H1 (cell line): ENCODE data around the gene SPRR3. TPM values are rescaled to one million over a fixed set of nuclear protein-coding genes. Genes with fewer than 3 reads are reported as not detected.
A peak's percentile ranks its signal among the peaks of the same experiment; 100 is the strongest.

Experiments
- CTCF ChIA-PET: fragments of 300-600 bp; sonication (Branson Sonifier 250); formaldehyde crosslinking; loops from one replicate; lab custom pipeline; 2021; ENCODE audit not compliant: partially characterized antibody; lab: Charles Lee
- POLR2A ChIA-PET: fragments of 300-600 bp; sonication (Branson Sonifier 250); formaldehyde crosslinking; loops from one replicate; lab custom pipeline; 2021; ENCODE audit warnings: inconsistent platforms; ENCODE audit not compliant: partially characterized antibody; lab: Charles Lee
- DNase-seq, 2 experiments: peaks; one replicate each; pipeline versions ENCODE4 v3.0.0 to v3.0.0-alpha.2; 2010 to 2022; ENCODE audit warnings: low spot score in 2 of 2, low read depth in 1 of 2, mixed read lengths in 1 of 2
- FAIRE-seq: peaks from 2 replicates; lab custom pipeline; 2011; peaks lifted over from hg19 to GRCh38; lab: Jason Lieb, UNC
- H2AFZ ChIP-seq: 2 replicates; pipeline ENCODE4 v1.8.1; 2012; ENCODE audit warnings: low read length, inconsistent platforms
- H2AK5ac ChIP-seq: 2 replicates; pipeline ENCODE4 v1.6.1; 2013; ENCODE audit warnings: low read depth, low read length
- H2BK120ac ChIP-seq: replicated peaks from 2 replicates; pipeline ENCODE3; 2013; ENCODE audit warnings: low read depth, low read length, inconsistent platforms
- H2BK12ac ChIP-seq: 2 replicates; pipeline ENCODE4 v1.6.1; 2013; ENCODE audit warnings: low read depth, low read length
- H2BK15ac ChIP-seq: 2 replicates; pipeline ENCODE4 v1.6.1; 2013; ENCODE audit warnings: low read length
- H2BK20ac ChIP-seq: 2 replicates; pipeline ENCODE4 v1.6.1; 2013; ENCODE audit warnings: low read length
- H2BK5ac ChIP-seq: 2 replicates; pipeline ENCODE4 v1.6.1; 2013; ENCODE audit warnings: low read depth, low read length
- H3K14ac ChIP-seq: 2 replicates; pipeline ENCODE4 v1.6.1; 2013; ENCODE audit warnings: inconsistent platforms; ENCODE audit not compliant: insufficient read length
- H3K18ac ChIP-seq: 2 replicates; pipeline ENCODE4 v1.6.1; 2013; ENCODE audit warnings: low read length; ENCODE audit errors: extremely low read depth
- H3K23ac ChIP-seq: 2 replicates; pipeline ENCODE4 v1.6.1; 2013; ENCODE audit warnings: inconsistent platforms; ENCODE audit not compliant: insufficient read length
- H3K23me2 ChIP-seq: 2 replicates; pipeline ENCODE4 v1.6.1; 2013; ENCODE audit warnings: low read depth, low read length
- H3K27ac ChIP-seq: 2 replicates; pipeline ENCODE4 v1.6.1; 2011; ENCODE audit warnings: low read depth, low read length, inconsistent platforms
- H3K27me3 ChIP-seq, 4 experiments: replicated peaks in 1 of 4; 1 replicate in 1 of 4; 2 replicates in 3 of 4; pipeline versions ENCODE4 v1.6.1 to v1.8.1; 2011 to 2013; ENCODE audit warnings: low read length in 3 of 4, mild to moderate bottlenecking in 3 of 4, inconsistent platforms in 2 of 4, mixed read lengths in 2 of 4, moderate library complexity in 1 of 4; ENCODE audit not compliant: control insufficient read depth in 3 of 4, insufficient read depth in 3 of 4; ENCODE audit errors: extremely low read depth in 1 of 4
- H3K36me3 ChIP-seq, 4 experiments: 2 replicates each; pipeline versions ENCODE4 v1.6.1 to v1.8.1; 2011 to 2013; ENCODE audit warnings: mild to moderate bottlenecking in 4 of 4, low read length in 3 of 4, moderate library complexity in 2 of 4, control low read depth in 1 of 4, inconsistent platforms in 1 of 4; ENCODE audit not compliant: insufficient read depth in 4 of 4, control insufficient read depth in 2 of 4
- H3K4ac ChIP-seq: replicated peaks from 2 replicates; pipeline ENCODE3; 2013; ENCODE audit warnings: low read length, low read depth, mixed read lengths, inconsistent platforms; ENCODE audit not compliant: insufficient read length
- H3K4me1 ChIP-seq, 4 experiments: replicated peaks in 1 of 4; 1 replicate in 1 of 4; 2 replicates in 3 of 4; pipeline versions ENCODE4 v1.6.1 to v1.8.1; 2011 to 2013; ENCODE audit warnings: low read length in 3 of 4, inconsistent platforms in 2 of 4, mixed read lengths in 1 of 4; ENCODE audit not compliant: insufficient read depth in 4 of 4, control insufficient read depth in 3 of 4
- H3K4me2 ChIP-seq, 2 experiments: 2 replicates each; pipeline versions ENCODE4 v1.6.1 to v1.8.1; 2011 to 2013; ENCODE audit warnings: low read depth in 2 of 2, low read length in 2 of 2, control low read depth in 1 of 2, inconsistent platforms in 1 of 2, mild to moderate bottlenecking in 1 of 2; ENCODE audit not compliant: insufficient read depth in 1 of 2
- H3K4me3 ChIP-seq, 4 experiments: fragments of 200-600, 300-600 bp in 1 of 4; sonication (generic), shearing (Covaris generic), sonication (Bioruptor Twin) in 1 of 4; 2 replicates each; pipeline versions ENCODE4 v1.5.1 to v1.8.1; 2011 to 2016; ENCODE audit warnings: low read length in 4 of 4, low read depth in 3 of 4, control low read depth in 2 of 4, inconsistent platforms in 2 of 4, mild to moderate bottlenecking in 2 of 4, mixed read lengths in 1 of 4, moderate library complexity in 1 of 4; ENCODE audit not compliant: insufficient read depth in 2 of 4; ENCODE audit errors: extremely low read depth in 1 of 4
- H3K56ac ChIP-seq: replicated peaks from 2 replicates; pipeline ENCODE3; 2013; ENCODE audit warnings: low read depth, mild to moderate bottlenecking, mixed read lengths, low read length, inconsistent platforms; ENCODE audit not compliant: insufficient read length
- H3K79me1 ChIP-seq: 2 replicates; pipeline ENCODE4 v1.6.1; 2013; ENCODE audit warnings: low read depth, low read length, control low read depth
- H3K79me2 ChIP-seq, 2 experiments: 2 replicates each; pipeline versions ENCODE4 v1.6.1 to v1.8.1; 2012 to 2013; ENCODE audit warnings: low read length in 2 of 2, mild to moderate bottlenecking in 2 of 2, inconsistent platforms in 1 of 2; ENCODE audit not compliant: insufficient read depth in 2 of 2, control insufficient read depth in 1 of 2
- H3K9ac ChIP-seq, 4 experiments: replicated peaks in 1 of 4; 1 replicate in 1 of 4; 2 replicates in 3 of 4; pipeline versions ENCODE4 v1.6.1 to v1.8.1; 2011 to 2013; ENCODE audit warnings: low read depth in 3 of 4, low read length in 3 of 4, control low read depth in 2 of 4, mild to moderate bottlenecking in 2 of 4, moderate library complexity in 2 of 4, inconsistent platforms in 1 of 4; ENCODE audit errors: extremely low read depth in 1 of 4
- H3K9me3 ChIP-seq, 2 experiments: 2 replicates each; pipeline versions ENCODE4 v1.6.1 to v1.8.1; 2012 to 2013; ENCODE audit warnings: mild to moderate bottlenecking in 2 of 2, moderate library complexity in 2 of 2, control low read depth in 1 of 2, inconsistent platforms in 1 of 2, low read depth in 1 of 2, low read length in 1 of 2, mixed read lengths in 1 of 2; ENCODE audit not compliant: insufficient read depth in 2 of 2
- H4K20me1 ChIP-seq, 2 experiments: replicated peaks in 1 of 2; 2 replicates each; pipeline versions ENCODE3 to v1.8.1; 2011 to 2013; ENCODE audit warnings: inconsistent platforms in 2 of 2, low read length in 2 of 2, mild to moderate bottlenecking in 1 of 2; ENCODE audit not compliant: insufficient read depth in 2 of 2, control insufficient read depth in 1 of 2
- H4K5ac ChIP-seq: 2 replicates; pipeline ENCODE4 v1.6.1; 2013; ENCODE audit warnings: low read length, low read depth, mixed read lengths, inconsistent platforms; ENCODE audit not compliant: insufficient read length
- H4K8ac ChIP-seq: 2 replicates; pipeline ENCODE4 v1.8.0; 2013; ENCODE audit warnings: mild to moderate bottlenecking, moderate library complexity, low read length, inconsistent platforms; ENCODE audit not compliant: insufficient read depth; ENCODE audit errors: extremely low read depth
- H4K91ac ChIP-seq: replicated peaks from 2 replicates; pipeline ENCODE3; 2013; ENCODE audit warnings: low read length, mixed read lengths, inconsistent platforms; ENCODE audit not compliant: insufficient read length
- ASH2L ChIP-seq: fragments of 200-600, 300-600 bp; sonication (generic); IDR thresholded peaks from one replicate; pipeline ENCODE4 v1.7.1; 2017; ENCODE audit warnings: low read length
- ATF2 ChIP-seq: IDR thresholded peaks from 2 replicates; pipeline ENCODE4 v1.6.1; 2012; ENCODE audit warnings: low read length, inconsistent platforms
- CBX5 ChIP-seq: fragments of 300-800, 300-1000 bp; sonication (generic); IDR thresholded peaks from 2 replicates; pipeline ENCODE4 v1.7.1; 2016; ENCODE audit warnings: antibody characterized with exemption, low read length, low read depth
- E2F6 ChIP-seq: IDR thresholded peaks from 2 replicates; pipeline ENCODE4 v1.6.1; 2012; ENCODE audit warnings: inconsistent platforms
- JUN ChIP-seq: IDR thresholded peaks from 2 replicates; pipeline ENCODE4 v1.6.1; 2011; ENCODE audit warnings: low read depth, mild to moderate bottlenecking, improper control_type of control experiment, low read length
- POLR2AphosphoS5 ChIP-seq: IDR thresholded peaks from 2 replicates; pipeline ENCODE4 v1.6.1; 2011; ENCODE audit warnings: low read depth, low read length
- RNF2 ChIP-seq: fragments of 200-900, 300-1000 bp; sonication (generic); IDR thresholded peaks from 2 replicates; pipeline ENCODE4 v1.7.1; 2016; ENCODE audit warnings: borderline replicate concordance, low read depth, mild to moderate bottlenecking, antibody characterized with exemption, low read length; ENCODE audit not compliant: poor library complexity, severe bottlenecking; ENCODE audit errors: missing control alignments
- SP1 ChIP-seq: IDR thresholded peaks from 2 replicates; pipeline ENCODE4 v1.6.1; 2011; ENCODE audit warnings: low read depth, low read length
- TCF12 ChIP-seq: IDR thresholded peaks from 2 replicates; pipeline ENCODE4 v1.6.1; 2011; ENCODE audit warnings: low read depth, mild to moderate bottlenecking, low read length
- WGBS, 2 experiments: shearing (Covaris generic) in 1 of 2; methylation state at CpG; one replicate each; pipeline versions ENCODE4 v1.1.6 to v1.1.7; 2013 to 2015; ENCODE audit warnings: low lambda C conversion rate in 2 of 2, mixed read lengths in 2 of 2, inconsistent platforms in 1 of 2, low coverage in 1 of 2, missing lambda C conversion rate in 1 of 2; ENCODE audit not compliant: insufficient replicate concordance in 2 of 2, insufficient coverage in 1 of 2, insufficient read length in 1 of 2; ENCODE audit errors: extremely low coverage in 1 of 2, missing lambda C conversion rate in 1 of 2; 5-methylcytosine and 5-hydroxymethylcytosine counted together
- polyA plus RNA-seq, 7 experiments: library from polyadenylated mRNA; depleted of rRNA in 3 of 7; stranded (reverse) in 5 of 7; unstranded in 2 of 7; fragments of >200 nt in 5 of 7; fragments of 200-250 nt in 2 of 7; gene quantifications; 1 replicate in 5 of 7; 2 replicates in 1 of 7; 4 replicates in 1 of 7; pipeline versions ENCODE4 v1.2.1 to v1.2.3, GENCODE V29; 2011 to 2013; ENCODE audit warnings: missing spikeins in 2 of 7, mixed read lengths in 2 of 7
- total RNA-seq: library from RNA; stranded (reverse); fragmentation: NEBNext Ultra II Directional; extraction: Animal tissue kit (Norgen Biotek cat#: 25700); gene quantifications from 2 replicates; pipeline ENCODE4 v1.2.1, GENCODE V29; 2021

The SPRR3 gene
- total and polyA plus RNA-seq, 2 of the 8 experiments (the other 6 are each of a cell fraction or from before 2014, with no cell fraction given): not detected

- peak in 1 of 2 experiments; percentile 22 for DNase-seq
- Histone ChIP-seq H4K8ac (no peak overlapping the region; the same call in 1 of the 2 replicates), H3K18ac (no peak overlapping the region), H3K23me2 (no peaks in the 10 kb centered on the region; the same call in 1 of the 2 replicates), H3K23ac (no peak overlapping the region), H3K9ac (no peak overlapping the region), H3K4me2 (no peak overlapping the region), H3K79me1 (no peaks in the 10 kb centered on the region), H3K36me3 (no peaks in the 10 kb centered on the region), H2AFZ (no peak overlapping the region), H3K79me2 (no peaks in the 10 kb centered on the region), H2BK20ac (no peak overlapping the region), H3K27me3 (no peaks in the 10 kb centered on the region; a peak in 1 of 7 replicates), H3K4me3 (no peak overlapping the region), H3K56ac (no peak overlapping the region), H2BK12ac (no peak overlapping the region), H2AK5ac (no peak overlapping the region), H3K27ac (no peak overlapping the region), H4K5ac (no peak overlapping the region), H3K4ac (no peak overlapping the region), H3K9me3 (no peaks in the 10 kb centered on the region; a peak in 1 of 4 replicates), H2BK120ac (no peak overlapping the region), H3K4me1 (no peaks in the 10 kb centered on the region), H4K91ac (no peak overlapping the region), H3K14ac (no peak overlapping the region), H2BK15ac (no peak overlapping the region), H2BK5ac (no peak overlapping the region; the same call in 1 of the 2 replicates), H4K20me1 (no peaks in the 10 kb centered on the region)
- TF ChIP-seq CBX5 (no peak), JUN (no peak), TCF12 (no peak), ATF2 (no peak), POLR2AphosphoS5 (no peak), RNF2 (no peak), ASH2L (no peak), SP1 (no peak), E2F6 (no peak)
- 89% methylated on average over 6 of the region's 6 CpGs; no CpG with 5 or more reads in 1 of the 2 experiments for WGBS, 2 experiments
- ChIA-PET POLR2A (no interaction called here), CTCF (interaction anchor here (0.9 to 1.8 kb wide), 3 partner anchors 207 to 229 kb away, joined by 3 to 6 read pairs (median 3); no protein-coding TSS in a partner anchor)
- FAIRE-seq: no peak
Observed at GRCh38 chr1:152981146-152981871, 20.2 kb upstream of the SPRR3 start.
